ENCODE results near the gene CFAP251. TPM values are rescaled to one million over a fixed set of nuclear protein-coding genes. Genes with fewer than 3 reads are reported as not detected.

Gene CFAP251
- total RNA-seq, 4 donors from 2014 or later: 0.41 to 1.7 TPM; not detected in 2

- no peak for TF ChIP-seq CTCF (IDR thresholded peaks at IDR 0.05)
- TF ChIP-seq POLR2AphosphoS5 (IDR thresholded peaks at IDR 0.05): peak in 1 of 3 donors; percentile 8
- no peak for TF ChIP-seq EP300 (IDR thresholded peaks at IDR 0.05; ENCODE audit: low read depth)
- Histone ChIP-seq H3K36me3 (no peaks in the 10 kb centered on the region), H3K9me3 (peaks cover 0 to 3% of the 10 kb centered on the region in 2 donors), H3K4me1 (no peaks in the 10 kb centered on the region), H3K4me3 (no peak overlapping the region), H3K27ac (no peak overlapping the region), H3K27me3 (no peaks in the 10 kb centered on the region)
- intact Hi-C loops (cut with DNase I; ENCODE audit: low total_unique reads) (no loop called here), in situ Hi-C loops (cut with MboI; ENCODE audit: low pct_ligation_motif_present in 1 of 4, low pct_unique_long_range_greater_than_20kb in 1 of 4, low sequenced_read_pairs in 3 of 4) (no loop called here)
- DNase-seq: no peak
- whole genome bisulfite sequencing, 2 donors (ENCODE audit: low coverage in 1 of 2): 61 to 75% methylated on average over 5 of the region's 5 CpGs
Observed at GRCh38 chr12:121976950-121977349, 58.6 kb downstream of the CFAP251 start.

GRCh38 chr12:121980191-121980891 is 61.9 kb downstream of the CFAP251 start:
- no peaks in the 10 kb centered on the region for H3K27me3 ChIP-seq
- H3K4me1 ChIP-seq: no peaks in the 10 kb centered on the region
- TF ChIP-seq EP300 (IDR thresholded peaks at IDR 0.05; ENCODE audit: low read depth): no peak
- TF ChIP-seq CTCF (IDR thresholded peaks at IDR 0.05): no peak
- no peak for TF ChIP-seq POLR2AphosphoS5 (IDR thresholded peaks at IDR 0.05)
- TF ChIP-seq POLR2A (IDR thresholded peaks at IDR 0.05): no peak
- intact Hi-C loops (cut with DNase I; ENCODE audit: low total_unique reads): no loop called here
- no peaks in the 10 kb centered on the region for H3K9me3 ChIP-seq
- H3K4me3 ChIP-seq: no peak overlapping the region
- 59 to 60% methylated on average over 3 to 11 of the region's 11 CpGs for WGBS, 2 donors (ENCODE audit: low coverage in 1 of 2)
- no peak overlapping the region for H3K27ac ChIP-seq
- H3K36me3 ChIP-seq: no peaks in the 10 kb centered on the region
- in situ Hi-C loops (cut with MboI; ENCODE audit: low pct_ligation_motif_present in 1 of 4, low pct_unique_long_range_greater_than_20kb in 1 of 4, low sequenced_read_pairs in 3 of 4): no loop called here
- DNase-seq: no peak

- TF ChIP-seq POLR2AphosphoS5 (IDR thresholded peaks at IDR 0.05) (no peak), POLR2A (IDR thresholded peaks at IDR 0.05) (no peak), CTCF (IDR thresholded peaks at IDR 0.05) (no peak), EP300 (IDR thresholded peaks at IDR 0.05; ENCODE audit: low read depth) (no peak)
- Histone ChIP-seq H3K27ac (no peak overlapping the region), H3K9me3 (no peaks in the 10 kb centered on the region), H3K4me1 (no peaks in the 10 kb centered on the region), H3K27me3 (no peaks in the 10 kb centered on the region), H3K36me3 (no peaks in the 10 kb centered on the region), H3K4me3 (no peak overlapping the region)
- 69 to 82% methylated on average over 4 to 14 of the region's 14 CpGs for WGBS, 2 donors (ENCODE audit: low coverage in 1 of 2)
- in situ Hi-C loops (cut with MboI; ENCODE audit: low pct_ligation_motif_present in 1 of 4, low pct_unique_long_range_greater_than_20kb in 1 of 4, low sequenced_read_pairs in 3 of 4) (no loop called here), intact Hi-C loops (cut with DNase I; ENCODE audit: low total_unique reads) (no loop called here)
- no peak for DNase-seq
Observed at GRCh38 chr12:121980892-121981272, 62.5 kb downstream of the CFAP251 start.

- Histone ChIP-seq H3K9me3 (no peaks in the 10 kb centered on the region), H3K27me3 (no peaks in the 10 kb centered on the region), H3K4me1 (no peaks in the 10 kb centered on the region), H3K36me3 (no peaks in the 10 kb centered on the region), H3K4me3 (no peak overlapping the region), H3K27ac (no peak overlapping the region)
- no peak for DNase-seq
- WGBS, 2 donors (ENCODE audit: low coverage in 1 of 2): 87 to 100% methylated on average over 1 to 8 of the region's 8 CpGs
- in situ Hi-C loops (cut with MboI; ENCODE audit: low pct_ligation_motif_present in 1 of 4, low pct_unique_long_range_greater_than_20kb in 1 of 4, low sequenced_read_pairs in 3 of 4): no loop called here
- TF ChIP-seq POLR2AphosphoS5 (IDR thresholded peaks at IDR 0.05): no peak
- no peak for TF ChIP-seq CTCF (IDR thresholded peaks at IDR 0.05)
- TF ChIP-seq EP300 (IDR thresholded peaks at IDR 0.05; ENCODE audit: low read depth): no peak
- intact Hi-C loops (cut with DNase I; ENCODE audit: low total_unique reads): no loop called here
Observed at GRCh38 chr12:121981456-121981855, 63.1 kb downstream of the CFAP251 start.

Measured in transverse colon (tissue), 4 donors.